ENCODE measurements around the gene CNPY4.

CNPY4 gene, protein sequence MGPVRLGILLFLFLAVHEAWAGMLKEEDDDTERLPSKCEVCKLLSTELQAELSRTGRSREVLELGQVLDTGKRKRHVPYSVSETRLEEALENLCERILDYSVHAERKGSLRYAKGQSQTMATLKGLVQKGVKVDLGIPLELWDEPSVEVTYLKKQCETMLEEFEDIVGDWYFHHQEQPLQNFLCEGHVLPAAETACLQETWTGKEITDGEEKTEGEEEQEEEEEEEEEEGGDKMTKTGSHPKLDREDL

GRCh38 chr7:100119072-100119969 lies at the start of gene CNPY4, which contains the start of gene TAF6:
CNPY4 (plus strand) TSS chr7:100119634; CDS start chr7:100119745, 111 bp downstream.
TAF6 (minus strand) TSS chr7:100119358; CDS start chr7:100114209, 5,149 bp downstream.
- DNase-seq (ENCODE audit: extremely low read depth, low read depth) = peak; percentile 90
- TF ChIP-seq, protein P1, sequence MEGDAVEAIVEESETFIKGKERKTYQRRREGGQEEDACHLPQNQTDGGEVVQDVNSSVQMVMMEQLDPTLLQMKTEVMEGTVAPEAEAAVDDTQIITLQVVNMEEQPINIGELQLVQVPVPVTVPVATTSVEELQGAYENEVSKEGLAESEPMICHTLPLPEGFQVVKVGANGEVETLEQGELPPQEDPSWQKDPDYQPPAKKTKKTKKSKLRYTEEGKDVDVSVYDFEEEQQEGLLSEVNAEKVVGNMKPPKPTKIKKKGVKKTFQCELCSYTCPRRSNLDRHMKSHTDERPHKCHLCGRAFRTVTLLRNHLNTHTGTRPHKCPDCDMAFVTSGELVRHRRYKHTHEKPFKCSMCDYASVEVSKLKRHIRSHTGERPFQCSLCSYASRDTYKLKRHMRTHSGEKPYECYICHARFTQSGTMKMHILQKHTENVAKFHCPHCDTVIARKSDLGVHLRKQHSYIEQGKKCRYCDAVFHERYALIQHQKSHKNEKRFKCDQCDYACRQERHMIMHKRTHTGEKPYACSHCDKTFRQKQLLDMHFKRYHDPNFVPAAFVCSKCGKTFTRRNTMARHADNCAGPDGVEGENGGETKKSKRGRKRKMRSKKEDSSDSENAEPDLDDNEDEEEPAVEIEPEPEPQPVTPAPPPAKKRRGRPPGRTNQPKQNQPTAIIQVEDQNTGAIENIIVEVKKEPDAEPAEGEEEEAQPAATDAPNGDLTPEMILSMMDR (IDR thresholded peaks at IDR 0.05; ENCODE audit: low read depth, low read length) = no peak

DNA sequence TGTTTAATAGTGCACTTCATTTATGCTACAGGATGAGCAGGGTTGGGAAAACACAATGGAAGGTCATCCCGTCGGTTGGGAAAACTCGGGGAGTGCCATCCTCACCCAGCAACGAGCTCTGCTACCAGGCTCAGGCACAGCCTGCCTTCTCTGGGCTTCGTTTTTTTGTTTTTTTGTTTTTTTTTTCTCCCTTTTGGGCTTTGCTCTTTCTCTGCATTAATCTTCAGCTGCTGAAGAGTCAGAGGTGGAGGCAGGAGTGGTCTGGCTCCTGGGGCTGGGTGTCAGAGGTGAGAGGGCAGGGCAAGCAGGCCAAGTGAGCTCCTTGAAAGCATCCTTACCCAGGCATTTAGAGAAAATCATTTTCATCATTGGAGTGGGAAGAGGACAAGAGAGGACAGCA lies 49.4 kb upstream of the CNPY4 start:
- no peak for DNase-seq (ENCODE audit: extremely low read depth, low read depth)
- TF ChIP-seq, protein P1 (IDR thresholded peaks at IDR 0.05; ENCODE audit: low read depth, low read length) = no peak

DNA sequence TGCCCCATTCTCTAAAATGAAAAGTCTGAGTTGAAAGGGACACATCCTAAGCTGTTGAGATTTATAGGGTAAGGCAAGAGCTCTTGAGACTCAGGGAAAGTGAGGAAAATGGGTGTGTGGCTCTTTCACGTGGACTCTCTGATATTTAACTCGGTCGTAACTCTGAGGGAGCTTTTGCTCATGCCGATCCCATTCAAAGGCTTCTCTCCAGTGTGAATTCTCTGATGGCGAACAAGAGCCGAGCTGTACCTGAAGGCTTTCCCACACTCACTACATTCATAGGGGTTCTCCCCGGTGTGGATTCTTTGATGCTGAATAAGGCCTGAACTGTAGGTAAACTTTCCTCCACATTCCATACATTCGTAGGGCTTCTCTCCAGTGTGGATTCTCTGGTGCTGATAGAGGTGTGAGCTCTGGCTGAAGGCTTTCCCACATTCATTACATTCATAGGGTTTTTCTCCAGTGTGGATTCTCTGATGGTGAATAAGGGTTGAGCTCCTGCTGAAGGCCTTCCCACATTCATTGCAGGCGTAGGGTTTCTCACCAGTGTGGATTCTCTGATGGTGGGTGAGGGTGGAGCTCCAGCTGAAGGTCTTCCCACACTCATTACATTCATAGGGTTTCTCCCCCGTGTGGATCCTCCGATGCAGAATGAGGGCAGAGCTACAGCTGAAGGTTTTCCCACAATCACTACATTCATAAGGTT lies 48.3 kb upstream of the CNPY4 start:
- TF ChIP-seq, protein P1 (IDR thresholded peaks at IDR 0.05; ENCODE audit: low read depth, low read length) = no peak
- DNase-seq (ENCODE audit: extremely low read depth, low read depth) = no peak

- DNase-seq (ENCODE audit: extremely low read depth, low read depth) = no peak
- TF ChIP-seq, protein P1 (IDR thresholded peaks at IDR 0.05; ENCODE audit: low read depth, low read length) = no peak
Measured at GRCh38 chr7:100072462-100072861, 47.0 kb upstream of the CNPY4 start.

DNA sequence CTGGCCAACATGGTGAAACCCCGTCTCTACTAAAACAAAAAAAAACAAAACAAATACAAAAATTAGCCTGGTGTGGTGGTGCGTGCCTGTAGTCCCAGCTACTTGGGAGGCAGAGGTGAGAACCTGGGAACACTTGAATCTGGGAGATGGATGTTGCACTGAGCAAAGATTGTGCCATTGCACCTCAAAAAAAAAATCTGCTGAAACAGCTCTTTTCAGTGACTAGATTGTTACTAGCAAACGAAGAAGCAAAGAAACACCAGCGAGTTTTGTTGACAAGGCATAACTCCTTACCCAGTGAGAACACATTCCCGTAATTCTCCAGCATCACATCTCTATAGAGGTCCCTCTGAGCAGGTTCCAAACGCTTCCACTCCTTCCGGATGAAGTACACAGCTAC lies 44.6 kb upstream of the CNPY4 start:
- TF ChIP-seq, protein P1 (IDR thresholded peaks at IDR 0.05; ENCODE audit: low read depth, low read length) = no peak
- DNase-seq (ENCODE audit: extremely low read depth, low read depth) = no peak

GRCh38 chr7:100075418-100075817 lies 44.0 kb upstream of the CNPY4 start:
- TF ChIP-seq, protein P1 (IDR thresholded peaks at IDR 0.05; ENCODE audit: low read depth, low read length) = no peak
- DNase-seq (ENCODE audit: extremely low read depth, low read depth) = no peak

Data from AG09319 (cell line).